ENCODE data around the gene AGER.

DNA sequence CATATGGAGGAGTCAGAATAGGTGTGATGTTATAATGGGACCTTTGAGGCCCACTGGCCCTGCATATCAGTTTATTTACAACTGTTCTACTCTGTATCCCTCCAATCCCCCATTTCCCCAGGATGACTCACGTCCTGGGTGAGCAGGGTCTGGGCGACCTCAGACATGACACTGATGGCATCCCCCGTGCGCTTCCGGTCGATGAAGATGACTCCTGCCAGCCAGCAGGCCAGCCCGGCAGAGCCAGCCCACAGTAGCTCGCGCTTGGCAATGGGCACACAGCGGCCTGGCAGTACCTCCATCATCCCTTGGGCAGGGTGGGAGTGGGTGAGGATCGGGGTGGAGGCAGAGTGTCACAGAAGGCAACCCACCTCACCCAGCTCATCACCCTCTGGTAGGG, 13.8 kb downstream of the AGER start:
- TF ChIP-seq CTCF (IDR thresholded peaks at IDR 0.05; ENCODE audit: borderline replicate concordance, extremely low read depth, low read length, poor library complexity, severe bottlenecking) (no peak), EZH2 (IDR thresholded peaks at IDR 0.05; ENCODE audit: borderline replicate concordance, low read depth, low read length, severe bottlenecking) (no peak)
